Gastroesophageal sphincter (tissue), 3 donors: ENCODE results near the gene ITGBL1.

Experiments used
- POLR2A ChIP-seq, 2 donors: fragments of 450-650 bp; IDR thresholded peaks; one replicate each; pipeline ENCODE4 v1.6.1; 2017; ENCODE audit warnings: antibody characterized with exemption in 2 of 2, mild to moderate bottlenecking in 2 of 2, moderate library complexity in 1 of 2
- POLR2AphosphoS5 ChIP-seq: sonication (generic); formaldehyde crosslinking; IDR thresholded peaks from one replicate; pipeline ENCODE4 v1.6.1; 2017; ENCODE audit warnings: antibody characterized with exemption
- TF ChIP-seq, protein P1 (sequence below), 4 experiments: fragments of 200-600 bp in 2 of 4; fragments of 450-650 bp in 2 of 4; sonication (generic) in 1 of 4; IDR thresholded peaks; one replicate each; pipeline ENCODE4 v1.5.1; 2017 to 2019; ENCODE audit warnings: antibody characterized with exemption in 4 of 4, mild to moderate bottlenecking in 2 of 4, moderate library complexity in 2 of 4

DNA sequence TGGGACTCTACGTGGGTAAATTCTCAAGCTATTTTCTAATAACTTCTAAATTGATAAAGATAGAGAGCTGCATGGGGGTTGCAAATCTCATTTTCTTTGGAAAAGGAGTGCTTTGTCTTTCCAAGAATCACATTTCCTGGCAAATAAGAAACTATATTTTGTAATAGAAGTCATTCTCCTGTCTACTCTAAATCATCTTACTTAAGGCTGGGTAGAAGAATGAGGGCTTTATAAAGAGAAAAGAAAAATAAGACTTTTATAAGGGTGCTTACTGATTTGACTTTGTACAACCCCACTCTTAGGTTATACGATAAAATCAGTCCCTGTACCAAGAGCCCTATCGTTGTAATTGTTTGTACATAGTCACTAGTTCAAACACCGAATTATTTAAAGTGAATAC is 14.9 kb downstream of the ITGBL1 start:
- TF ChIP-seq, protein P1, sequence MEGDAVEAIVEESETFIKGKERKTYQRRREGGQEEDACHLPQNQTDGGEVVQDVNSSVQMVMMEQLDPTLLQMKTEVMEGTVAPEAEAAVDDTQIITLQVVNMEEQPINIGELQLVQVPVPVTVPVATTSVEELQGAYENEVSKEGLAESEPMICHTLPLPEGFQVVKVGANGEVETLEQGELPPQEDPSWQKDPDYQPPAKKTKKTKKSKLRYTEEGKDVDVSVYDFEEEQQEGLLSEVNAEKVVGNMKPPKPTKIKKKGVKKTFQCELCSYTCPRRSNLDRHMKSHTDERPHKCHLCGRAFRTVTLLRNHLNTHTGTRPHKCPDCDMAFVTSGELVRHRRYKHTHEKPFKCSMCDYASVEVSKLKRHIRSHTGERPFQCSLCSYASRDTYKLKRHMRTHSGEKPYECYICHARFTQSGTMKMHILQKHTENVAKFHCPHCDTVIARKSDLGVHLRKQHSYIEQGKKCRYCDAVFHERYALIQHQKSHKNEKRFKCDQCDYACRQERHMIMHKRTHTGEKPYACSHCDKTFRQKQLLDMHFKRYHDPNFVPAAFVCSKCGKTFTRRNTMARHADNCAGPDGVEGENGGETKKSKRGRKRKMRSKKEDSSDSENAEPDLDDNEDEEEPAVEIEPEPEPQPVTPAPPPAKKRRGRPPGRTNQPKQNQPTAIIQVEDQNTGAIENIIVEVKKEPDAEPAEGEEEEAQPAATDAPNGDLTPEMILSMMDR (IDR thresholded peaks at IDR 0.05) = no peak
- TF ChIP-seq POLR2A (IDR thresholded peaks at IDR 0.05) (no peak), POLR2AphosphoS5 (no peak)
